A549 treated with CORT108297 at 1 μM for 4 hours (cell line): ENCODE measurements around the gene SUSD2. TPM values are rescaled to one million over a fixed set of nuclear protein-coding genes. Genes with fewer than 3 reads are reported as not detected.

Experiments used
- total RNA-seq: library from RNA; stranded (reverse); fragments of 200-300 nt; extraction: Qiagen RNA extraction; gene quantifications from 5 replicates; pipeline ENCODE4 v1.2.3, GENCODE V29; 2022

Gene SUSD2
- 51.8 to 70.7 TPM (median 69.9 TPM) in 5 replicates for total RNA-seq

DNA sequence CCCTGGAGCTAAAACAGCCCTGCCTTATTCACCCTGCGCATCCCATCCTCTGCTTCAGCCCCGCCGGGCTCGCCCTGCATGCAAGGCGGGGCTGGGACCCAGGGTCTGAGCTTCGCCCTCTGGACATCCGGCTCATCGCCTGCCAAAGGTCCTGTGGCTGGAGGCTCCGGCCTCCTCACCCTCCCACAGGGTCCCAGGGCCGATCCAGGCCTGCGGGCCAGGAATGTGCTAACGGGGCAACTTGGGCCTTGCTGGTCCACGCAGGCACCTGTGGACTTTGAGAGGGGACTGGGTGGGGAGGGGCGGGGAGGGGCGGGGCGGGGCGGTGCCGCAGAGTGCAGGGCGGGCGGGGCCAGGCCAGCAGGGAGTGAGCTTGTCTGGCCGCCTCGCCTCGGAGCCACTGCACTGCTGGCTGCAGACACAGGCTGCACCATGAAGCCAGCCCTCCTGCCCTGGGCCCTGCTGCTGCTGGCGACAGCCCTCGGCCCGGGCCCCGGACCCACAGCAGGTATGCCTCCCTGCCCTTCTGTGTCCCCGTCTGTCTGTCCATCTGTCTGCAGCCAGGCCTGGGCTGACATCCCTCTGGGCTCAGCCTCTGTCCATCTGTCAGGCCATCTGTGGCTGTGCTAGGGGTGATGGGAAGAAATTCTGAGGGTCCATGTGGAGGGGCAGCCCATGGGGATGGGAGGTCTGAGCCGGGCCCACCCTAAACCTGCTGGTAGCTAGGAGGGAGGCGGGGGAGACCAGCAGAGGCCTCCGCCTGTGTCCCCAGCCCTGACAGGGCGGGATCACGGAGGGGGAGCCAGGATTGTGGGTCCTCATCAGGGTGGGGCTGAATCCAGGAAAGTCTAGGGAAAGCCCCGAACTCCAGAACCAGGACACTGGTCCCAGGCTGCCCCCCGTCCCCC lies at the start of gene SUSD2:
Gene SUSD2 (plus strand): TSS at position 400 of the 908 bp plus-strand sequence. CDS start 33 bp downstream, at position 433.

Other genes with a start within 250 kb of the SUSD2 start
- 0.21 to 0.47 TPM (median 0.35 TPM) in 5 replicates for gene GSTT2B, start 220.3 kb upstream of the SUSD2 start, total RNA-seq
- 1.5 to 2.1 TPM (median 1.9 TPM) in 5 replicates for gene DDTL, start 214.6 kb upstream of the SUSD2 start, total RNA-seq
- 108 to 180 TPM (median 165 TPM) in 5 replicates for gene DDT, start 207.0 kb upstream of the SUSD2 start, total RNA-seq
- gene GSTT2, start 201.4 kb upstream of the SUSD2 start, total RNA-seq: 0.11 to 0.20 TPM in 2 of 5 replicates, not detected in the others
- gene GSTT4, start 176.0 kb upstream of the SUSD2 start, total RNA-seq: not detected in 5 replicates
- gene CABIN1, start 170.2 kb upstream of the SUSD2 start, total RNA-seq: 18.4 to 27.6 TPM (median 24.8 TPM) in 5 replicates
- gene GGT5, start 63.6 kb downstream of the SUSD2 start, total RNA-seq: 1.8 to 3.1 TPM (median 2.5 TPM) in 5 replicates
- gene SPECC1L, start 89.3 kb downstream of the SUSD2 start, total RNA-seq: 12.0 to 15.6 TPM (median 14.4 TPM) in 5 replicates
- 0.59 to 1.0 TPM (median 0.89 TPM) in 5 replicates for gene ADORA2A, start 246.1 kb downstream of the SUSD2 start, total RNA-seq